Colonic mucosa (tissue), 4 donors: ENCODE measurements around the gene TRAK2. TPM values are rescaled to one million over a fixed set of nuclear protein-coding genes. Genes with fewer than 3 reads are reported as not detected.
A peak's percentile ranks its signal among the peaks of the same experiment; 100 is the strongest.
"Not testable (repeated sequence)": the region's sequence is repeated elsewhere in the genome, so short reads cannot be mapped to it uniquely, and the experiment has no call there.

ENCODE experiments used
- DNase-seq: peaks from one replicate; pipeline ENCODE4 v3.0.0-alpha.2; 2020
- H3K27ac ChIP-seq: fragments of 200-600 bp; one replicate; pipeline ENCODE4 v1.8.0; 2021
- H3K27me3 ChIP-seq: fragments of 200-600 bp; one replicate; pipeline ENCODE4 v1.8.0; 2021
- H3K36me3 ChIP-seq: fragments of 200-600 bp; one replicate; pipeline ENCODE4 v1.8.0; 2021
- H3K4me1 ChIP-seq: fragments of 200-600 bp; one replicate; pipeline ENCODE4 v1.8.0; 2021; ENCODE audit warnings: mild to moderate bottlenecking
- H3K4me3 ChIP-seq: fragments of 200-600 bp; one replicate; pipeline ENCODE4 v1.8.0; 2021
- H3K9ac ChIP-seq, 2 donors: one replicate each; pipeline ENCODE4 v1.7.0; 2013; ENCODE audit warnings: control low read depth in 2 of 2, low read depth in 2 of 2, low read length in 2 of 2
- H3K9me3 ChIP-seq: fragments of 200-600 bp; one replicate; pipeline ENCODE4 v1.8.0; 2021
- intact Hi-C: fragments of 100-400 bp; cut with DNase I; formaldehyde crosslinking; loops from one replicate; pipeline ENCODE4 v1.14.1; 2022
- total RNA-seq, 2 donors: library from RNA; stranded (reverse); fragmentation: NEBNext Ultra II Directional in 1 of 2; extraction: Animal tissue kit (Norgen Biotek cat#: 25700) in 1 of 2; gene quantifications; one replicate each; pipeline ENCODE4 v1.2.1, GENCODE V29; 2021
- TF ChIP-seq, protein P1 (sequence below): fragments of 200-600 bp; IDR thresholded peaks from one replicate; pipeline ENCODE4 v1.8.0; 2022; ENCODE audit warnings: antibody characterized with exemption, mild to moderate bottlenecking
- donor health status: healthy.
- donor health status: DM: no; HTN: no; CAD: no.
- donor health status: DM: no; HTN: no; CAD: no.

Gene TRAK2
- total RNA-seq, 2 donors from 2014 or later: 40.0 to 50.3 TPM

DNA sequence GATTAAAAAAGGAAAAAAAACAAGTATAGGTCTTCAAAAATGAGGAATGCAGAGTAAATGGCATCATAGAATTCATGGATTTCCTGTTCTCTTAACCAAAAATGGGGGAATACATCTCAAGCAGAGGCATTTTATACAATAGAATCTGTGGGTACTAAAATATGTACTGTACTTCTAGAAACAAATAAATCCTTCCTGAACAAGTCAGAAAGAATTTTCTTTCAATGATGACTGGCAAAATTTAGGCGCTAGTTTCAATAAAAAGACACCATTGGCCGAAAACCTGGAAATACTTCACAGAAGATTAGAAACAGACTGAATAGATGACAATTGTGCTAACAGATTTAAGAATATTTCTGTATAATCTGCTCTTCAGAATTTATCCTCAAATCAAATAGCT lies 15.1 kb downstream of the TRAK2 start:
- Histone ChIP-seq H3K9ac (no peak overlapping the region), H3K4me1 (peaks cover 3% of the 10 kb centered on the region)
- intact Hi-C loops: no loop called here

DNA sequence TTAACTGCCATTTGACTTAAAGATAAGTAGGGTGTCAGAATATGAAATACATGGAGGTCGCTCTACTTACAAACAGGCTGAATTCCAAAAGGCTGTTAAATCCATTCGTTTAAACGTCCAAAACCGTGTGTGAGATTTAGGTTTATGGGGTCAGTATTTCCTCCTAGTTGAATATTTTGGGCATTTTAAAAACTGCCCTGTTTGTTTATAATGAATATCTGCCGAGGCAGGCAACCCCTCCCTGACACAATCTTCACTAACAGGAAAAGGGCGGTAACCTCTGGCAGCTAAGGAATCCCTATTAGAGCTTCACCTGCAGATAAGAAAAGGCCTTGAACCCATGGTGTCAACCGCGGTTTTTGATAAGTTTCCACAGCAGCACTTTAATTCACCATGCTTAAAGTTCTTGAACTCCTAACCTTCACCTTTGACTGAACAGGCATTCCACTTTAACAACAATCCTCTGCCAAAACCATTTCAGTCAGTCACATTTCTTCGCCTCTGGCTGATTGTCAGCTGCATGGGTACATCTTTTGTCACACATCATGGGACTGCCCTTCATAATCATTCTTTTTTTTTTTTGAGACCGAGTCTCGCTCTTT lies 17.8 kb downstream of the TRAK2 start:
- H3K9ac ChIP-seq: no peak overlapping the region
- no peaks in the 10 kb centered on the region for H3K27me3 ChIP-seq
- no peaks in the 10 kb centered on the region for H3K9me3 ChIP-seq
- TF ChIP-seq, protein P1, sequence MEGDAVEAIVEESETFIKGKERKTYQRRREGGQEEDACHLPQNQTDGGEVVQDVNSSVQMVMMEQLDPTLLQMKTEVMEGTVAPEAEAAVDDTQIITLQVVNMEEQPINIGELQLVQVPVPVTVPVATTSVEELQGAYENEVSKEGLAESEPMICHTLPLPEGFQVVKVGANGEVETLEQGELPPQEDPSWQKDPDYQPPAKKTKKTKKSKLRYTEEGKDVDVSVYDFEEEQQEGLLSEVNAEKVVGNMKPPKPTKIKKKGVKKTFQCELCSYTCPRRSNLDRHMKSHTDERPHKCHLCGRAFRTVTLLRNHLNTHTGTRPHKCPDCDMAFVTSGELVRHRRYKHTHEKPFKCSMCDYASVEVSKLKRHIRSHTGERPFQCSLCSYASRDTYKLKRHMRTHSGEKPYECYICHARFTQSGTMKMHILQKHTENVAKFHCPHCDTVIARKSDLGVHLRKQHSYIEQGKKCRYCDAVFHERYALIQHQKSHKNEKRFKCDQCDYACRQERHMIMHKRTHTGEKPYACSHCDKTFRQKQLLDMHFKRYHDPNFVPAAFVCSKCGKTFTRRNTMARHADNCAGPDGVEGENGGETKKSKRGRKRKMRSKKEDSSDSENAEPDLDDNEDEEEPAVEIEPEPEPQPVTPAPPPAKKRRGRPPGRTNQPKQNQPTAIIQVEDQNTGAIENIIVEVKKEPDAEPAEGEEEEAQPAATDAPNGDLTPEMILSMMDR: no peak
- H3K4me1 ChIP-seq: no peaks in the 10 kb centered on the region
- no peak overlapping the region for H3K4me3 ChIP-seq
- no peaks in the 10 kb centered on the region for H3K36me3 ChIP-seq
- intact Hi-C loops: no loop called here
- DNase-seq: no peak
- H3K27ac ChIP-seq: peak overlapping the region; percentile 14

More for the DNA sequence above, 15.1 kb downstream of the TRAK2 start:
- DNase-seq: no peak
- no peaks in the 10 kb centered on the region for H3K36me3 ChIP-seq
- H3K27me3 ChIP-seq: no peaks in the 10 kb centered on the region
- no peak overlapping the region for H3K4me3 ChIP-seq
- no peaks in the 10 kb centered on the region for H3K9me3 ChIP-seq
- no peak overlapping the region for H3K27ac ChIP-seq
- TF ChIP-seq, protein P1: no peak

DNA sequence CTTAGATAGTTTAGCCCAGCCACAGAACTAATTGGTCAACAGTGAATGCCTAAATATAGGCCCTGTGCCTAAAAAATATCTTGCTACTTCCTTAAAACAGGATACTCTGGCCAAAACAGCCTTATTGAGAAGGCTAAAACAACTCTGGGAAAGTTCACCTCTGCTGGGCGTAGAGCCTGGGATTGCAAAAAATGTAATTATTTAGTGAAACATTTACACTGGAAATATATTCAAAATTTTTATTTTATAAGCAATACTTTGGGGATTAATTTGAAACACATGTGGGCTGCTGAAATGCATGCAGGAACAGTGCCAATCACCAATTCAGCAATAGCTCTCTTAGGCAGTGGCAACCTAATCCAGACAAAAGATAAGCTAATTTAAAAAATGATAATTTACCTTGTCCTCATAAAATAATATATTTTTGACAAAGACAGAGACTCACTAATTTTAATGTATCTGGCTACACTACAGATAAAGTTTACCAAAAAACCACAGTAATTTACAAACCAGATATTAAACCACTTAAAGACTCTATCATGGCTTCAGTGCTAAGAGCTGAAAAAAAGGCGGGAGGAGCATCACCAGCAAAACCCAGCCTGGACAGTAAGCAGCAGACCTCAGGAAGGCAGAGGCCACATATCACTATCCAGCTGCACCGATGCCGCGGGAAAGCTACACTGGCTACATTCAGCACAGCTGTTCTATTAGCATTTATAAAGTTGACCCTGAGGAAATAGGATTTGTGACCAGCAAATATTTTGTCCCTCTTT lies 18.5 kb downstream of the TRAK2 start:
- H3K27ac ChIP-seq: peak overlapping the region; percentile 14
- H3K9ac ChIP-seq: no peak overlapping the region
- H3K9me3 ChIP-seq: no peaks in the 10 kb centered on the region
- intact Hi-C loops: no loop called here
- no peak for DNase-seq
- no peak overlapping the region for H3K4me3 ChIP-seq
- TF ChIP-seq, protein P1: no peak
- no peaks in the 10 kb centered on the region for H3K36me3 ChIP-seq
- no peaks in the 10 kb centered on the region for H3K27me3 ChIP-seq
- no peaks in the 10 kb centered on the region for H3K4me1 ChIP-seq

DNA sequence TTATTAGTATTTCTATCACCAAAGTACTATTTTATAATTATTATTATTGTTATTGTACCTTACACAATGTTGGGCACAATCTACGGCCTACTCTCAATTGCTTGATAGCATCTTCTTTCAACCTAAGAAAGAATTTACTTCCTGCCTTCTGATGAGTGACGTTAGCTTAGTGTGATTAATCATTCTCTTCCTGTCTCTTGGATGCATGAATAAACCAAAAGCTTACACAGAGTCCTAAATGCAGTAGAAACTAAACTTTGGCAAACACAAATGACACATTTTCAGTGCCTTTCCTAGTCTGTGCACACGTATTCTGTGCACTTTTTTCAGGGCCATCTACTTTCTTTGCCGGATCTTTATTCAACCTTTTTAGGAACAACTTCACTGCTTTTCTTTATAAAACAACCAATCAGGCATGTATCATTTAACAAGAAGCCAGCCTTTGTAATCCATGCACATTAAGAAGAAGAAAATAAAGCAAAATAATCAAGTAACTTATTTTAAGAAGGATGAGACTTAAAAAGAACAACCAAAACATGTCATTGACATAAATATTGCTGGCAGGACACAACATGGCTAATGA lies 19.1 kb downstream of the TRAK2 start:
- TF ChIP-seq, protein P1: no peak
- Histone ChIP-seq H3K27ac (no peak overlapping the region), H3K9me3 (no peaks in the 10 kb centered on the region), H3K4me3 (no peak overlapping the region), H3K27me3 (no peaks in the 10 kb centered on the region), H3K36me3 (no peaks in the 10 kb centered on the region), H3K9ac (no peak overlapping the region), H3K4me1 (no peaks in the 10 kb centered on the region)
- DNase-seq: no peak
- intact Hi-C loops: no loop called here

DNA sequence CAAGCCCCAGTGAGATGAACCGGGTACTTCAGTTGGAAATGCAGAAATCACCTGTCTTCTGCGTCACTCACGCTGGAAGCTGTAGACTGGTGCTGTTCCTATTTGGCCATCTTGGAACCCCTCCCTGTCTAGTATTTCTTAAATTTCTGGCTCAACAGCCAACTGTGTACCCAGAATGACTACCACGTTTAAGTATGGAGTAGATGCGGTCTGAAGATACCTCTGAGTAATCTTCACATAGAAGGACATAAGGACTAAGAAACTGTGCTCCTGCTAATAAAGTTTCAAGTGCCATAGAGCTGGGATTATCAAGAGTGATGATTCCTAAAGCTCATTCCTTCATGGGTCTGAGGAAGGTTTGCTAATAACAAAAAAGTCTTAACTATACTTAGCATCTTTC lies 20.4 kb downstream of the TRAK2 start:
- Histone ChIP-seq H3K4me1 (no peaks in the 10 kb centered on the region), H3K36me3 (no peaks in the 10 kb centered on the region), H3K27me3 (no peaks in the 10 kb centered on the region), H3K9ac (no peak overlapping the region), H3K9me3 (no peaks in the 10 kb centered on the region), H3K4me3 (no peak overlapping the region), H3K27ac (no peak overlapping the region)
- TF ChIP-seq, protein P1: no peak
- intact Hi-C loops: no loop called here
- no peak for DNase-seq

DNA sequence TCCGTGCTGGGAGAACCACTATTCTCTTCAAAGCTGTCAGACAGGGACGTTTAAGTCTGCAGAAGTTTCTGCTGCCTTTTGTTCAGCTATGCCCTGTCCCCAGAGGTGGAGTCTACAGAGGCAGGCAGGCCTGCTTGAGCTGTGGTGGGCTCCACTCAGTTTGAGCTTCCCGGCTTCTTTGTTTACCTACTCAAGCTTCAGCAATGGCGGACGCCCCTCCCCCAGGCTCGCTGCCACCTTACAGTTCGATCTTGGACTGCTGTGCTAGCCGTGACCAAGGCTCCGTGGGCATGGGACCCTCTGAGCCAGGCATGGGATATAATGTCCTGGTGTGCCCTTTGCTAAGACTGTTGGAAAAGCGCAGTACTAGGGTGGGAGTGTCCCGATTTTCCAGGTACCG lies 20.9 kb downstream of the TRAK2 start:
- H3K27me3 ChIP-seq, H3K4me3 ChIP-seq, H3K27ac ChIP-seq, intact Hi-C loops, H3K9me3 ChIP-seq, H3K4me1 ChIP-seq, H3K9ac ChIP-seq, H3K36me3 ChIP-seq, DNase-seq: not testable (repeated sequence)

DNA sequence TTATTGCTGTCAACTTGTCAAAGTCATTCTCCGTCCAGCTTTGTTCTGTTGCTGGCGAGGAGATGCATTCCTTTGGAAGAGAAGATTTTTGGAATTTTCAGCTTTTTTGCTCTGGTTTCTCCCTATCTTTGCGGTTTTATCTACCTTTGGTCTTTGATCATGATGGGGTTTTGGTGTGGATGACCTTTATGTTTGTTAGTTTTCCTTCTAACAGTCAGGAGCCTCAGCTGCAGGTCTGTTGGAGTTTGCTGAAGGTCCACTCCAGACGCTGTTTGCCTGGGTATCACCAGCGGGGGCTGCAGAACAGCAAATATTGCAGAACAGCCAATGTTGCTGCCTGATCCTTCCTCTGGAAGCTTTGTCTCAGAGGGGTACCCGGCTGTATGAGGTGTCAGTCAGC lies 21.4 kb downstream of the TRAK2 start:
- H3K27ac ChIP-seq, intact Hi-C loops, H3K4me3 ChIP-seq, H3K9ac ChIP-seq, H3K4me1 ChIP-seq, H3K27me3 ChIP-seq, DNase-seq, H3K9me3 ChIP-seq, H3K36me3 ChIP-seq: not testable (repeated sequence)

DNA sequence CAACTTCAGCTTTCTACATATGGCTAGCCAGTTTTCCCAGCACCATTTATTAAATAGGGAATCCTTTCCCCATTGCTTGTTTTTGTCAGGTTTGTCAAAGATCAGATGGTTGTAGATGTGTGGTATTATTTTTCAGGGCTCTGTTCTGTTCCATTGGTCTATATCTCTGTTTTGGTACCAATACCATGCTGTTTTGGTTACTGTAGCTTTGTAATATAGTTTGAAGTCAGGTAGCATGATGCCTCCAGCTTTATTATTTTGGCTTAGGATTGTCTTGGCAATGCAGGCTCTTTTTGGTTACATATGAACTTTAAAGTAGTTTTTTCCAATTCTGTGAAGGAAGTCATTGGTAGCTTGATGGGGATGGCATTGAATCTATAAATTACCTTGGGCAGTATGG lies 22.9 kb downstream of the TRAK2 start:
- H3K27ac ChIP-seq: not testable (repeated sequence)

More for the DNA sequence above, 22.9 kb downstream of the TRAK2 start:
- H3K9me3 ChIP-seq, intact Hi-C loops, H3K27me3 ChIP-seq, H3K4me3 ChIP-seq, DNase-seq, H3K4me1 ChIP-seq, H3K36me3 ChIP-seq, H3K9ac ChIP-seq: not testable (repeated sequence)
